COR-L47 (cell line): ENCODE measurements around the gene CREB3L2.
A peak's percentile ranks its signal among the peaks of the same experiment; 100 is the strongest.
"Not testable (repeated sequence)": the region's sequence is repeated elsewhere in the genome, so short reads cannot be mapped to it uniquely, and the experiment has no call there.

Experiments used
- DNase-seq: peaks from one replicate; lab custom pipeline; 2025; lab: John Stamatoyannopoulos, UW

The CREB3L2 gene

DNA sequence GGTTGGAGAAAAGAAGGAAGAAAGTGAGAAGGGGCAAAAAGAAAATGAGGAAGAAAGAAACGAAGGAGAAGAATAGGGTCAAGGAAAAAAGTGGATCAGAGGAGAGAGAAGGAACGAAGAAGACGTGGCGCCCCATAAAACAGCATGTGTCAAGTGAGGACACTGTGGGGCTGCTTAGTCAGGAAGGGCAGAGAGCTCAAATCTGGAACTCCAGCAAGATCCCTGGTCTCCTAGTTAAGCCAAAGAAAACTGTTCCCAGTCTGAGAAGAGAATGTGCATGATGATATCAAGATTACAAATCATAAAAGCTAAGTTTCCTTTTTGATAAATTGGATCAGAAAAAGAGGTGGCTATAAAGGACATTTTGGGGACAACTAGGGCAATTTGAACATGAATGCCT, 33.0 kb downstream of the CREB3L2 start:
- DNase-seq = no peak

DNA sequence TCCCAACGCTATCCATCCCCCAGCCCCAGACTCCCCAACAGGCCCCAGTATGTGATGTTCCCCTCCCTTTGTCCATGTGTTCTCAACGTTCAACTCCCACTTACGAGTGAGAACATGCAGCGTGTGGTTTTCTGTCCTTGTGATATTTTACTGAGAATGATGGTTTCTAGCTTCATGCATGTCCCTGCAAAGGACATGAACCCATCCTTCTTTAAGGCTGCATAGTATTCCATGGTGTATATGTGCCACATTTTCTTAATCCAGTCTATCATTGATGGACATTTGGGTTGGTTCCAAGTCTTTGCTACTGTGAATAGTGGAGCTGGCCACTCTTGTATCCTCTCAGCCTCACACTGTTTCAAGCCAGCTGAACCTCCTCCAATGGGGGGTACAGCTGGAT, 33.5 kb downstream of the CREB3L2 start:
- not testable (repeated sequence) for DNase-seq

DNA sequence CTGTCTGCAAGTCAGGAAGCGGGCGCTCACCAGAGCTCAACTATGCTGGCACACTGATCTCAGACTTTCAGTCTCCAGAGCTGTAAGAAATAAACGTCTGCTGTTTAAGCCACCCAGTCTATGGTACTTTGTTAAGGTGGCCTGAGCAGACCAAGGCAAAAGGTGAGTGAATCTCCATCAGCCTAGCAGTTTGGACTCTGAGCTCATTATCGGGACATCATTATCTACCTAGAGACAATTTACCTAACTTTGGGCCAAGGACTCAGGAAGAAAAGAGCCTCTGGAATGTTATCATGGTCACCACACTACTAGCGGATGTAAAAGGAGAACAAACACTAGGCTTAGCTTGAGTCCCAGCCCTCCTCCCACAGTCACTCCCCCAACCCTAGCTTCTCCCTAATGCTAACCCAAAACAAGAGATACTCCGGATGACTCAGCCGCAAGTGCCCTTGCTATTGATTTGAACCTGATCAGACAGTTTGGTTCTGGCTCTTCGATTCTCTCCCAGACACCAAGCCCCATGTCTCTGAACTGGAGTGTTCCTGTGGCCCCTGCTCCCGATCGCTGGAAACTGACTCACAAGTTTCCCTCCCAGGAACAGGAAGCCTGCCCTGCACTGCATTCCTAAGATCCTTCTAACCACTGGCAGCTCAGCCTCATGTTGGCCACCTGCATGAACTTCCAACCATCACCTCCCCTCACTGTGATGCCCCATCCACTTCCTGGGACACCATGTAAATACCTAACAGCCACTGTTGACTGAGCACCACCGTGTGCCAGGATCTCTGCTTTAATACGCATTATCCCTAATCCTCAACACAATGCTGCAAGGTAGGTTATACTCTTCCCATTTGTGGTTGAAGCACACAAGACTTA, 34.5 kb downstream of the CREB3L2 start:
- DNase-seq = no peak

DNA sequence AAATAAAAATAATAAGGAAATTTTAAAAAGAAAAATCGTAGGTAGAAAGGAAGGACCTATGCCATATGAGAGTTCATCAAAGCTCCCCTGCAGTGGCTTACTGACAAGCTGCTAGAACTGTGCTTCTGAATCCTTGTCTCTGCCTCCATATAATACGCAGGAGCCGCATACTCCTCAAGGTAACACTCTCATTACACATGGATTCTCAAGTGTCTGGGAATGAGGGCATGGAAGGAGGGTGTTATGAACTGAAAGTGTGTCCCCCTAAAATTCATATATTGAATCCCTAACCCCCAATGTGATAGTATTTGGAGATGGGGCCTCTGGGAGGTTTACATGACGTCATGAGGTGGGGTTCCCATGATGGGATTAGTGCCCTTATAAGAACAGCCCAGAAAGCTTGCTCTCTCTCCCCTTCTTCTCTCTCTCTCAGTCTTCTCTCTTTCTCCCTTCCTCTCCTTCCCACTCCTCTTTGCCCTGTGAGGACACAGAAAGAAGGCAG, 35.2 kb downstream of the CREB3L2 start:
- no peak for DNase-seq

DNA sequence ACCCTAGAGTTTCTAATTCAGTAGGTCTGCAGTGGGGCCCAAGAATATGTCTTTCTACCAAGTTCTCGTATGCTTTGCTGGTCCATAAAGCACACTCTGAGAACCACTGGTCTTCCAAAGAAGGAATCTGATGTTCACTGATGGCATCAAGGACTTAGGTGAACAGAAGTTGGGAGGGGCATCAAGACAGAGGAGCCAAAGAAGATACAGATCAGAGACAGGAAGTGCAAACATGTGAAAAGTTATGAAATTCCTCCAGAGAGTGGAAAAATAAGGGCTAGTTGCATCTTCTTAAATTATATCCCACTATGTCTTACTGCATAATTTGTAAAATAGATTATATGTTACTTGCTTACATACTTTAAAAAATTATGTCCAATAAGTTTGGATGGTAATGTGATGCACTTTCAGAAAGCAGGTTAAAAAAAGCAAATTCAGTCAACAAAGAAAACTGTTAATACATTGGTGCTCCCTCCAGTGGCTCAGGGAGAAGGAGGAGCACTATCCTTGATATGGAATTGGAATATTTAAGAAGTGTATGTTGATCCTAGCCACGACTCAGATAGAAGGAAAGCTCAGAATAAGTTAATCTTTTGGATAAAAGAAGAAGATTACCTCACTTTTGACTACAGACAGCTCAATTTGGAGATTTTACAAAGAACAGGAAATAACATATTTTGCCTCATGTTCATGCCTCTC, 35.8 kb downstream of the CREB3L2 start:
- DNase-seq = no peak

DNA sequence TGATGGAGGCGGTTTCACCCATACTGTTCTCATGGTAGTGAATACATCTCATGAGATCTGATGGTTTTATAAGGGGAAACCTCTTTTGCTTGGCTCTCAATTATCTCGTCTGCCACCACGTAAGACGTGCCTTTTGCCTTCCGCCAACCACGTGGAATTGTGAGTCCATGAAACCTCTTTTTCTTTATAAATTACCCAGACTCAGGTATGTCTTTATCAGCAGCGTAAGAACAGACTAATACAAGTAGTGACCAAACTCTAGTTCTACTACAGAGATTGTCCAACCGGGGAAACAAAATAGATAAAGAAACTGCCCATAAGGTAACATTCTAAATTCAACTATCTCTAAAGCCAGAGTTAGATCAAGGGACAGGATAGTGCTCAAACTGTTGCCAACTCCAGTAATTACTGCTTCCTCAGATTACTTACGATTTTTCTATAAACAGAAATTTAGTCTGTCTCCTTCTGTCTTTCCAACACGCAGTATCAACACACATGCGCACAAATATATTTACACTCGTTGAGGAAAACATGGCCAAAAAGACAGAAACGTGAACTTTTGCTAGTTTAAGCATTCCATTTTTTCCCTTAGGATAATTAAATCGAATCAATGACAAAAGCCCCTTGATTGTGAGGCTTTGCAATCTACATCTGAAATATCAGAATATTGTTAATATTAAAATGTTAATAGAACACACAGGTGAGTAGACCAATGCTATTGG, 36.9 kb downstream of the CREB3L2 start:
- DNase-seq = no peak

DNA sequence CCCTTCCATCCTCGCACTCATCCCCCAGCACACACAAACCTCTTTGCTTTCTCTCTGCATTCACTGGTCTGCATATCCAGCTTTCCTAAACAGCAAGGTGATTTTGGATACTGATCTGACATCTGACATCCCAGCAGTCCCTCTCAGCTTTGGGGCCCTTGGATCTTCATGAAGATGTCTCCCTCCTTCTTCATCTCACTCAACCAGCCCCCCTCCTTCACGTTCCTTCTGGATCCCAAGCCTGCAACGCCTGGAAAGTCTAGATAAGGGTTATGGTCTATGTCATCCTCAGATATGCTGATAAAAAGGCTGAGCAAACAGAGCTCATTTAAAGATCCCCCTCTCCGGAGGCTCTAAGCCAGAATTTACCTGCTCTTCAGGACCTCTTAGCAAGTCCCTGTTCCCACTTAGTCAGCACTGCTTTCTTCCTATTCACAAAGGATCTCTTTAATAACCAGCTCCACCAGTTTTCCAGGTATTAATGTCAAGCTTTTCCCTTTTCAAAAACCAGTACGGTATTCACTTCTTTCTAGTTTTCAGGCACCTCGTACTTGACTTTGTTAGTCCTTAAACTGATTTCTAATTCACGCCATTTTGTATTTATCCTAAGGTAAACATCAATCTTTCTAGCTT, 38.9 kb downstream of the CREB3L2 start:
- no peak for DNase-seq

DNA sequence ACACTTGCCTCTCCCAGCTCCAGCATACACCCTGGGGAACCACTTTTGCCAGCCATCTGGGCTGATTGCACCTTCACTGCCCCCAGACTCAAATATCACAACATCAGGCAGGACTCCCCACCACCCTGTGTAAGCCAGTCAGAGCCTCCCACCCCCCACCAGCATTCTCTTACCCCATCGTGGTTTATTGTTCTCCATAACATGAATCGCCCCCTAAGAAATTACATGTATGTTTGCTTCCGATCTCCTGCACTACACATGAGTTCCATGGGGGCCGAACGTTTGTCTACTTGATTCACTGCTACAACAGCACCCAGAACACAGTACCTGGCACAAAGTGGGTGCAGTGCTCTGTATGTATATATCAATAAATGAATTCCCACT, 39.4 kb downstream of the CREB3L2 start:
- DNase-seq = no peak

DNA sequence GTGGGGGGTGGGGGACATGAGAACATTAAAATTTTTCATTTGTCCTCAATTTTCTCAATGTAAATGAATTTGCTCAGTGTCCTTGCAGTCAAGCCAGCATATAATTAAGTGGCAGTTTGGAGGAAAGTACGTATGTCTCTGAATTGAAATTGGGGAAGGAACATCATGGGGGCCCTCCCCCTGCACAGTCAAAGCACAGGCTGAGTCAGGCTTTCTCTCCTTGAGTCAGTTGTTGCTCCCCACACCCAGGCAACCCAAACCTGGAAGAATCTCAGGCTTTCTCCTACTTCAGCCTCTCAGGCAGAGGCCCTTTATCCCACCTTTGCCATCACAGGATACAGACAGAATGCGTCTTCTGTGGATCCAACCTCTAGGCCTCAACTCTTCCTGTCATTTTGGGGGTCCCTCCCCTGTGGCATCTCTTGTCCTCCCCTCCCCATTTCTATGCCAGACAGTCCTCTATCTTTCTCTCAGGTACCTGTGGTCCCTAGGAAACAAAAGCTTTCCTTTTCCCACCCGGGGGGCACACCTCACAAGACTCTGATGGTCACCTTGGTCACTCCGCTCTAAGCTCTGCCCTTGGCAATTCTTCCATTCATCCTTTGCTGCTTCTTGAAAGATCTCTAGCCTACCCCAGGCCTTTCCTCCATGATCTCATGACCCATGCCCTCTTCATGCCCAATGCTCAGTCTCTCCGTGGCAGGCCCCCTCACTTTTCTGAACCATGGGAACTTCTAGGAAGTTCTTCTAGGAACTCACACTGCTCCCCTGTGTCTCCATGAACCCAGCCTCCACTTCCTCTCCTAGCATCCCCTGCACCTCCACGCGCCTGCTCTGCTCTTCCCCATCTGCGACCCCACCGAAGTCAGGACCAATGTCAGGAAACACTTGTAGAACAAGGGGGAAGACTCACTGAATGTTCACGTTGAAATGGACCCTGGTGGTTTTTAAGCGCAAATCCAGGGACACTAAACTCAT, 40.4 kb downstream of the CREB3L2 start:
- DNase-seq = no peak

DNA sequence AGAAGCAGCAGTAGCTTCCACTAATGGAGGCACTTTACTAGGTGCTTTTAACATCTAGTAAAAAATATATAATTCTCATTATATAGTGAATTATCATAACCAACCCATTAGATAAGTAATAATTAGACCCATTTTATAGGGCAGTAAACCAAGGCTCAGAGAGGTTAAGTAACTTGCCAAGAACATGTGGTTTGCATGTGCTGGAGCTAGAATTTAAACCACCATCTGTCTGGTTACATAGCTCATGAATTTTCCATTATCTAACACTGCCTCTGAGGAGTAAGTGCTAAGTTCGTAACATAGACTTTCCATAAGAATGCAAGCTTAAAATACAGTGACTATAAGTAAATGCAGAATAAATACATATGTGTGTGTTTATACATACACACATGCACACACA, 41.9 kb downstream of the CREB3L2 start:
- no peak for DNase-seq

DNA sequence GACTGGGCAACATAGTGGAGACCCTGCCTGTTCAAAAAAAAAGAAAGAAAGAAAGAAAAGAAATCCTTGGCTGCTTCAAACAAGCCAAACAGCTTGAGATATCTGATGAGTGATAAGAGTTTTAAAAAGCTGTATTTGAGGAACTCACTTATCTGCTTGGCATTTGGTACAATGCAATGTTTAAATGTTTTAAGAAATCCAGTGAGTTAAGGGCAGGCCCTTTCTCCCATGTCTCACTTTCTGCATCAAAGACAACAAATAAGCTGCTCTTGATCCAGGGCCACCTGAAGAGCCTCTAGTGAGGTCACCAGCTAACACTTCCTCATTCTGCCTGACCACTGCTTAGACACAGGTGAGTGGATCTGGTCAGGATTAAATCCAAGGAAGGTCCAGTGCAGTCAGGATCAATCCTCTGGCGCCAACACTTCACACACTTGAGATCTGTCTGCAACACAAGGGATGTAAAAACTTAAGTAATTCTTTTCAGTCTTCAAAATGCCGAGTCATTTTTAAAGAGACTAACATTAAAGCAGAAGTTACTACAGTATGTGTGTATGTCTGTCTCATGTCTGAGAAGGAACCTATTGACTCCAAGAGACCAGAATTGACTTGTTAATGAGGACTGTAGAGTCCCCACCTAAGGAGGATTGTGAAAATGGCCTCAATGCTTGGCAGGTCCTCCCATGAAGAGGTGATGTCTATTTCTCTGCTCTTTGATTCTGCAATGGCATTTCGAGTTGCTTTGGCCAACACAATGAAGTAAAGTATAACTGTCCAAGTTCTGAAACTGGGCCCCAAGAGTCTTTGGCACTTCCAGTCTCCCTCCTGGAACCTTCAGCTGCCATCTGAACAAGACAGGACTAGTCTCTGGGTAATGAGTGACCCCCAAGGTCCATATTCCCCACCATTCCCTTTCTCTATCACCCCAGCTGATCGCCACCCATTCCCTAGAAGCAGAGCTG, 43.1 kb downstream of the CREB3L2 start:
- DNase-seq = no peak

DNA sequence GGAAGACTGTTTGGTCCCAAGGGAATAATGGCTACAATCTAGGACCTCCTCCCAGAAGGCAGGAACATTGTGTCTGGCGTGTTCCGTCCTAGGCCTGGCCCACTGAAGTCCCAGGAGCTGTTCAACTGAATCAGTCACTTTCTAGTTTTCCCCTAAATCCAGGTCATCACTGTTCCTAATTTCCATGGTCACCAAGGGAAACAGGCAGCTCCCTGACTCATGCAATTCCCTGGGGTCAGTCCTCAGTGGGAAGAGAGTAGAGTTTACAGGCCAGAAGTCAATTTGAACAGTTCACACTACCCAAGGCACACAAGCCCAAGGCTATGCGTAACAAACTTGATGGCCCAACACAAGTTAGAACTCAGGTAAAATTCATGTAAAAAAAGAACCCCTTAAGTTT, 44.0 kb downstream of the CREB3L2 start:
- no peak for DNase-seq

DNA sequence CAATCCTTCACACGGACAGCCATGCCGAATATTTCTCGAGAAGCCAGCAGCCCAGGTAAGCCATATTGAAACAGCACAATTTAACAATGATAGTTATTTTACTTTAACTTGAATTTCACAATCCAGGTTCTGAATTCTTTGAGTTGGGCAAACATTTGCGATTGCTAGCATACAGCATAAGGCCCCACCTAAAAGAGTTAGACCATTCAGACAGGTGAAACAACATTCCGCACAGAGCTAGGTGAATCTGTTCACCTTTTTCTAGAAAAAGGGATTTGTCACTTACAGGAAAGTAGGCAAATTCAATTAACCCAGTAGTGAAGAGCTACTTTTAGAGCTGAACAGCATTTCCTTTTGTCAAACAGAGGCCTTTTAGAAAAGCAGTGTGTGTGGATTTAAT, 45.3 kb downstream of the CREB3L2 start:
- DNase-seq = no peak

DNA sequence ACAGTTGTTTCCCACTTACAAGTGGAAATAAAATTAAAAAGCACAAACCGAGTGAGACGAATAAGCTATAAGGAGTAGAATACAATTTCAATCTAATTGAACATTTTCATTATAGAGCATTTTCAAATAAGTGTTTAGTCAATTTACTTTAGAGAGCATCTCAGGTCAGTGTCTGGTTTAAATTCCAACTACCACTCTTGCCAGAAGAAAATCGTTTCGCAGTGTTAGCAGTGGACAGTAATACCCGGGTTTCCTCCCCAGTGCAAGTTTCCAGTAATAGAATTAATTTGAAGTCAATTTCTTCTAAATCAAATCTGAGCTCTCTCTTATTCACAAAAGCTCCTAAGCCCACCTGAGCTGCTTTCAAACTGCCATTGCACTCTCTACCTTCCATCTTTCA, 45.7 kb downstream of the CREB3L2 start:
- DNase-seq = no peak

DNA sequence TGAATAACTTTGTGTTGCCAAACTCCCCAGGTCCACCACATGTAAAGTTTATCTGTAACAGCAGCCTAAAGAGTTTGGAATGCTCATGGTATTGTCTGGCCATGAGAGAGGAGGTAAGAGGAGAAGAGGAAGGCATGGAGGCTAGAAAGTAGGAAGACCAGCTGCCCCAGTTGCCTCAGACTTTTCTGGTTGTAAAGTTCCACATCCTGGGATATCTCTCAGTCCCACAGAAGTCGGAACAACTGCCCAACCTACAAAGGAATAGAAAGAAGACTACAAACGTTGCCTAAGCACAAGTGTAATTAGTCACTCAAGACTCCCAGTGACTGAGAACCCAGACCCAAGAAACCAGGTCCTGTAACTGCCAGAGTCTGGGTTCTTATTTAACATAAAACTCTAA, 47.3 kb downstream of the CREB3L2 start:
- no peak for DNase-seq

DNA sequence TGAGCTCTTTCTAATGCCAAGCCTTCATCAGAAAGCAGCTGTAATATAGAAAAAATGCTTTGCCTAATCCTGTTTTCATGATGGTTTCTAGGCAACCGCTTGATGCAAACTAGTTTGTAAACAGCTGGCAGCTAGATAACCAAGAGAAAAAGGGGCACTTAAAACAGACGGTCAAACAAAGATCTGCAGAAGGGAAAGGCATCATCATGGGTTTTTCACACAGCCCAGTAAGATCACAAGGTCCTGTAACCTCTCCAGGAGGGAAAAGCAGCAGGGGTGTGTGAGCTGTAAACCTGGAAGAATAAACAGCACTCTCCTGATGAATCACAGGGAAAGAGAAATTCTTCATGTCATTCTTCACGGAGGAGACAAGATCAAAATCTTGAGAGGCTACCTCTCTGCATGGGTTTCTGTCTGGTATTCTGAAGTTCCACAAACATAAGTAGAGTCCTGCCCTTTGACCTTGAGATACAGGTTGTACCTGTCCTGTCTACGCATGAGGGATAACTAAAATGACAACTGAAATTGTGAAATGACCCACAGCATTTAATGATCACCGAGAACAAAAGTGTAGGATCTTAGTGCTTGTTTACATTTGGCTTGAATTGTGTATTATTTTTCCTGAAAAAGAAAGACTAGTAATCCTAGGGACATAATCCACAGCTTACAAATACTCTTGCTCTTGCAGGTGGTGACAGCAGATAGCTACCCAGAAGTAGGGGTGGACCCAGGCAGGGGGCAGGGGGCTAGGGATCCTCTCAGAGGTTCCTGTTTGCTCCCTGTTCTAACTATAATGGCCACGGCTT, 48.0 kb downstream of the CREB3L2 start:
- peak; percentile 8 for DNase-seq

DNA sequence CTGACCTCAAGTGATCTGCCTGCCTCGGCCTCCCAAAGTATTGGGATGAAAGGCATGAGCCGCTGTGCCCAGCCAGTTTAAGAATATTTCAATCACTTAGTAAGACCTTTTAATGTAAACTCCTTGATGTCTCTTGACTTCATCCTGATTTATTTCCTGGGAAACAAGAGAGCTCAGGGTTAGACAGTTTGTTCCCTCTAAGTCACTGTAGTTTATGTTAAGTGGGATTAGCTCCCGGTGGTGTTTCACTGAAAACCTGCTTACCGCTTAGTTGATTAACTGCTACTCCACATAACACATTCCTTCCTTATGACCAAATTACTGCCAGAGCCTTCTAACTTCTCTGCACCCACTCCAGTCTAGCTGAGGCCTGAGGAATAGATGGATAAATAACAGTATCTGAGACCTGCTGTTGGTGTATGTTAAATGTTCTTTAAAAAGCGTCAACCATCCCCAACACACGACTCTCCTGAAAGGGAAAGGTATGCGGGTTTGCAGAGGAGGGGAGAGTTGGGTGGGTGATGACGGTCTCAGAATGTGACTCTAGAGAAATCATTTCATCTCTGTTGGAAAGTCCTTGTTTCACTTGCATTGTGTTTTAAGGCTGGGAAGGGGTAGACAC, 48.7 kb downstream of the CREB3L2 start:
- no peak for DNase-seq

DNA sequence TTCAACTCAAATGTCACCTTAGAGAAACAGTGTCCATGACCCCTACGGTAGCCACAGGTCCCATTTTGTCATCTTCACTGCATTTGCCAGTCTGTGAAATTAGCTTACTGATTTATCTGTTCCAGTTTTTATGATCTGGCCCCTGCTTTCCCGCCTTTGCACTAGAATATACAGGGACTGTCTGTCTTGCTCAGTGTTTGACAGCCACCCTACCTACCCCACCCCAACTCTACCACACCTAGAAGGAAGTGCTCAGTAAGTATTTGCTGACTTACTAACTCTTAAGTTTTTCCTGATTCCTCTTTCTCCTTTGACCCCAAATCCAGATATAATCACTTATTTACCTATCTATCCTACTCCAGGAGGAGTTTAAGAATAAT, 49.5 kb downstream of the CREB3L2 start:
- DNase-seq = no peak
